K562 (cell line): ENCODE results near the gene BACH1. TPM values are rescaled to one million over a fixed set of nuclear protein-coding genes. Genes with fewer than 3 reads are reported as not detected.

Experiments
- ATAC-seq: fragments of 200-7000 bp; cut with Tn5 transposase; 3 replicates; pipeline ENCODE4 v1.9.1; 2020; ENCODE audit warnings: moderate library complexity
- BruUV-seq: library from RNA; stranded (reverse); fragments of 400-500 nt; replicated peaks from 2 replicates; lab custom pipeline; 2021; lab: Mats Ljungman, UMichigan
- CTCF ChIA-PET: fragments of 300-600 bp; formaldehyde crosslinking; extraction: SDS; loops from one replicate; lab custom pipeline; 2021; ENCODE audit warnings: low intra/inter-chr PET ratio; lab: Yijun Ruan, JAX
- POLR2A ChIA-PET: fragments of 300-600, 350-650 bp; sonication (Branson Sonifier 250); formaldehyde crosslinking; extraction: SDS; loops from one replicate; lab custom pipeline; 2021; ENCODE audit warnings: antibody characterized with exemption, inconsistent platforms; lab: Yijun Ruan, JAX
- DNase-seq, 4 experiments: peaks; one replicate each; pipeline versions ENCODE4 v3.0.0 to v3.0.0-alpha.2; 2011 to 2018; ENCODE audit warnings: low spot score in 3 of 4, mixed read lengths in 3 of 4; ENCODE audit errors: extremely low read depth in 1 of 4
- FAIRE-seq: peaks from 2 replicates; lab custom pipeline; 2011; peaks lifted over from hg19 to GRCh38; lab: Jason Lieb, UNC
- H2AFZ ChIP-seq: 2 replicates; pipeline ENCODE4 v1.6.0; 2011; ENCODE audit warnings: low read depth, low read length, control low read depth, inconsistent platforms
- H3K27ac ChIP-seq: fragments of 200-600 bp; 3 replicates; pipeline ENCODE4 v1.8.0; 2011; ENCODE audit warnings: low read depth, mild to moderate bottlenecking, control low read depth, inconsistent platforms, low read length, moderate library complexity, mixed read lengths; ENCODE audit errors: extremely low read depth
- H3K27me3 ChIP-seq, 2 experiments: fragments of 300-600 bp in 1 of 2; 2 replicates in 1 of 2; 3 replicates in 1 of 2; pipeline versions ENCODE4 v1.6.0 to v1.8.0; 2011; ENCODE audit warnings: inconsistent platforms in 2 of 2, low read length in 2 of 2, mild to moderate bottlenecking in 1 of 2, mixed read lengths in 1 of 2, moderate library complexity in 1 of 2; ENCODE audit not compliant: control insufficient read depth in 2 of 2, insufficient read depth in 2 of 2
- H3K36me3 ChIP-seq: fragments of 300-600 bp; 3 replicates; pipeline ENCODE4 v1.8.0; 2011; ENCODE audit warnings: mild to moderate bottlenecking, low read length, inconsistent platforms; ENCODE audit not compliant: control insufficient read depth, insufficient read depth
- H3K4me1 ChIP-seq, 2 experiments: fragments of 200-600 bp in 1 of 2; replicated peaks in 1 of 2; 2 replicates in 1 of 2; 3 replicates in 1 of 2; pipeline versions ENCODE4 v1.5.1 to v1.8.0; 2011; ENCODE audit warnings: inconsistent platforms in 2 of 2, low read length in 2 of 2, mild to moderate bottlenecking in 1 of 2, mixed read lengths in 1 of 2, moderate library complexity in 1 of 2; ENCODE audit not compliant: control insufficient read depth in 2 of 2, insufficient read depth in 2 of 2
- H3K4me2 ChIP-seq: 2 replicates; pipeline ENCODE4 v1.6.1; 2011; ENCODE audit warnings: low read length, control low read depth, inconsistent platforms, mixed read lengths; ENCODE audit not compliant: insufficient read depth
- H3K4me3 ChIP-seq: fragments of 200-600 bp; sonication (generic), shearing (Covaris generic); 2 replicates; pipeline ENCODE4 v1.5.1; 2016; ENCODE audit warnings: control low read depth, inconsistent platforms
- H3K79me2 ChIP-seq: fragments of 200-600 bp; 3 replicates; pipeline ENCODE4 v1.8.0; 2011; ENCODE audit warnings: low read length, inconsistent platforms; ENCODE audit not compliant: control insufficient read depth, insufficient read depth
- H3K9ac ChIP-seq, 2 experiments: 2 replicates each; pipeline versions ENCODE4 v1.6.0 to v1.6.1; 2011; ENCODE audit warnings: low read depth in 2 of 2, low read length in 2 of 2, control low read depth in 1 of 2, inconsistent platforms in 1 of 2, mild to moderate bottlenecking in 1 of 2, mixed read lengths in 1 of 2; ENCODE audit not compliant: insufficient read depth in 1 of 2
- H3K9me1 ChIP-seq: one replicate; pipeline ENCODE4 v1.6.0; 2011; ENCODE audit warnings: inconsistent platforms, mild to moderate bottlenecking, low read length, moderate library complexity; ENCODE audit not compliant: control insufficient read depth, insufficient read depth
- H3K9me3 ChIP-seq: replicated peaks from 2 replicates; pipeline ENCODE4 v1.5.1; 2011; ENCODE audit warnings: low read depth, low read length, inconsistent platforms; ENCODE audit not compliant: control insufficient read depth, insufficient read depth
- H4K20me1 ChIP-seq: replicated peaks from 2 replicates; pipeline ENCODE4 v1.6.1; 2011; ENCODE audit warnings: low read length, inconsistent platforms, mixed read lengths; ENCODE audit not compliant: control insufficient read depth, insufficient read depth
- CC2D1A ChIP-seq: fragments of 450-650 bp; IDR thresholded peaks from 2 replicates; pipeline ENCODE4 v1.6.1; 2017; ENCODE audit warnings: mild to moderate bottlenecking
- COPS2 ChIP-seq: fragments of 450-650 bp; conservative IDR thresholded peaks from 2 replicates; pipeline ENCODE4 v1.6.1; 2016; ENCODE audit warnings: mild to moderate bottlenecking, moderate library complexity
- CTCFL ChIP-seq: IDR thresholded peaks from 2 replicates; pipeline ENCODE4 v1.6.1; 2011; ENCODE audit warnings: borderline replicate concordance, low read depth, mild to moderate bottlenecking, moderate library complexity, low read length; ENCODE audit not compliant: insufficient read depth, poor library complexity, severe bottlenecking
- GABPB1 ChIP-seq: sonication (generic); formaldehyde crosslinking; IDR thresholded peaks from 2 replicates; pipeline ENCODE4 v1.8.0; 2022; ENCODE audit warnings: mild to moderate bottlenecking, missing genetic modification reagents
- GATAD2A ChIP-seq: fragments of 450-650 bp; IDR thresholded peaks from 2 replicates; pipeline ENCODE4 v1.6.1; 2017
- HMG20A ChIP-seq: fragments of 450-650 bp; formaldehyde crosslinking; conservative IDR thresholded peaks from 2 replicates; pipeline ENCODE4 v1.4.0; 2020; ENCODE audit warnings: mild to moderate bottlenecking, mixed read lengths
- ILK ChIP-seq: fragments of 450-650 bp; IDR thresholded peaks from 2 replicates; pipeline ENCODE4 v1.6.1; 2016; ENCODE audit warnings: missing genetic modification characterization, low read depth, mild to moderate bottlenecking, missing compliant biosample characterization, moderate library complexity, borderline replicate concordance
- JUNB ChIP-seq: fragments of 450-650 bp; formaldehyde crosslinking; conservative IDR thresholded peaks from 2 replicates; pipeline ENCODE4 v1.4.0; 2020; ENCODE audit warnings: mild to moderate bottlenecking
- KDM2B ChIP-seq: fragments of 250-450 bp; sonication (Bioruptor Pico); IDR thresholded peaks from 2 replicates; pipeline ENCODE4 v1.8.0; 2021; ENCODE audit warnings: mild to moderate bottlenecking, moderate library complexity
- POU5F1 ChIP-seq: fragments of 150-350 bp; IDR thresholded peaks from 2 replicates; pipeline ENCODE4 v1.6.1; 2014; ENCODE audit warnings: borderline replicate concordance, low read length, low read depth, mild to moderate bottlenecking; ENCODE audit not compliant: partially characterized antibody
- RBM14 ChIP-seq: fragments of 200-400 bp; formaldehyde crosslinking; IDR thresholded peaks from 2 replicates; pipeline ENCODE4 v1.6.1; 2018; ENCODE audit warnings: low read depth, mild to moderate bottlenecking, low read length, moderate library complexity, borderline replicate concordance; ENCODE audit not compliant: insufficient read depth
- YY1 ChIP-seq, 3 experiments: IDR thresholded peaks; 2 replicates each; pipeline ENCODE4 v1.6.1; 2011; ENCODE audit warnings: low read length in 2 of 3, mild to moderate bottlenecking in 2 of 3, moderate library complexity in 2 of 3, borderline replicate concordance in 1 of 3, control low read depth in 1 of 3, low read depth in 1 of 3; ENCODE audit not compliant: insufficient read depth in 3 of 3, insufficient replicate concordance in 2 of 3, control insufficient read depth in 1 of 3, insufficient read length in 1 of 3; ENCODE audit errors: extremely low read depth in 1 of 3
- WGBS: fragments of 100-300 bp; shearing (Covaris generic); methylation state at CpG from one replicate; pipeline ENCODE4 v1.1.6; 2016; ENCODE audit warnings: low coverage, mixed read lengths; ENCODE audit not compliant: insufficient coverage; ENCODE audit errors: missing lambda C conversion rate; 5-methylcytosine and 5-hydroxymethylcytosine counted together
- in situ Hi-C: fragments of 300-500 bp; cut with MboI; formaldehyde crosslinking; loops from 4 replicates; pipeline ENCODE4 v1.15.0; 2018; ENCODE audit warnings: inconsistent platforms, mixed read lengths
- intact Hi-C: fragments of 100-400 bp; cut with micrococcal nuclease; formaldehyde crosslinking; loops from 2 replicates; pipeline ENCODE4 v1.14.2; 2022
- polyA plus RNA-seq, 8 experiments: library from polyadenylated mRNA; depleted of rRNA in 4 of 8; stranded (reverse) in 5 of 8; unstranded in 3 of 8; fragments of >200 nt; fragmentation: Nextera tagmentation in 2 of 8; fragmentation: Illumina TruSeq in 1 of 8; extraction: Ambion mirVana in 2 of 8; extraction: Trizol in 1 of 8; gene quantifications; 2 replicates each; pipeline versions ENCODE4 v1.2.1 to v1.2.3, GENCODE V29; 2011 to 2014; ENCODE audit warnings: inconsistent platforms in 1 of 8, missing spikeins in 1 of 8
- total RNA-seq, 7 experiments: library from RNA; depleted of rRNA in 6 of 7; stranded (reverse); fragments of >200 nt in 6 of 7; fragmentation: Illumina TruSeq in 2 of 7; extraction: Trizol in 2 of 7; gene quantifications; 2 replicates each; pipeline versions ENCODE4 v1.2.1 to v1.2.3, GENCODE V29; 2011 to 2021; ENCODE audit warnings: low replicate concordance in 1 of 7

BACH1 gene
- total and polyA plus RNA-seq, 9 of the 15 experiments (the other 6 are each of a cell fraction or from before 2014, with no cell fraction given), result 10.6 to 58.5 (median 28.6) TPM

GRCh38 chr21:29389136-29389535, 90.4 kb downstream of the BACH1 start:
- H3K9ac ChIP-seq, result no peak overlapping the region
- H3K4me3 ChIP-seq, result no peak overlapping the region
- in situ Hi-C loops (no loop called here), intact Hi-C loops (no loop called here)
- CTCF ChIA-PET, result no interaction called here
- ATAC-seq (no peak), DNase-seq (no peak), FAIRE-seq (no peak)
- WGBS, result 74% methylated on average over 3 of the region's 3 CpGs
- POLR2A ChIA-PET, result no interaction called here
- H3K9me3 ChIP-seq, result no peaks in the 10 kb centered on the region
- H3K36me3 ChIP-seq, result no peaks in the 10 kb centered on the region
- no peaks in the 10 kb centered on the region for H3K27me3 ChIP-seq
- no peaks in the 10 kb centered on the region for H3K79me2 ChIP-seq
- H3K27ac ChIP-seq, result no peak overlapping the region
- H3K4me2 ChIP-seq, result no peak overlapping the region
- no TSS peak for BruUV-seq
- no peak overlapping the region for H2AFZ ChIP-seq
- no peak for TF ChIP-seq CC2D1A
- no peak for TF ChIP-seq POU5F1
- TF ChIP-seq YY1 (IDR thresholded peaks at IDR 0.05; ENCODE audit: borderline replicate concordance in 1 of 3, control insufficient read depth in 1 of 3, extremely low read depth in 1 of 3, insufficient read depth in 3 of 3, insufficient read length in 1 of 3, insufficient replicate concordance in 2 of 3, low read depth in 1 of 3, low read length in 2 of 3), result no peak
- no peak for TF ChIP-seq GABPB1 (CRISPR knock-in tag)
- no peak for TF ChIP-seq KDM2B (CRISPR knock-in tag)
- TF ChIP-seq JUNB (CRISPR knock-in tag), result no peak
- TF ChIP-seq GATAD2A, result no peak
- no peak for TF ChIP-seq CTCFL
- no peak for TF ChIP-seq RBM14
- TF ChIP-seq COPS2, result no peak
- no peak for TF ChIP-seq HMG20A (CRISPR knock-in tag)
- no peak for TF ChIP-seq ILK
- no peaks in the 10 kb centered on the region for H3K4me1 ChIP-seq
- no peaks in the 10 kb centered on the region for H4K20me1 ChIP-seq
- no peaks in the 10 kb centered on the region for H3K9me1 ChIP-seq
